Daoy (cell line): ENCODE data around the gene RETREG1. TPM values are rescaled to one million over a fixed set of nuclear protein-coding genes. Genes with fewer than 3 reads are reported as not detected.

Experiments
- DNase-seq: peaks from one replicate; pipeline ENCODE4 v3.0.0-alpha.2; 2015; ENCODE audit warnings: low read depth
- total RNA-seq: library from RNA; depleted of rRNA; stranded (reverse); fragments of >200 nt; shearing (Covaris generic); gene quantifications from 2 replicates; pipeline ENCODE4 v1.2.3, GENCODE V29; 2014

Gene RETREG1
- total RNA-seq, 1 experiment from 2014 or later = 1.9 TPM

DNA sequence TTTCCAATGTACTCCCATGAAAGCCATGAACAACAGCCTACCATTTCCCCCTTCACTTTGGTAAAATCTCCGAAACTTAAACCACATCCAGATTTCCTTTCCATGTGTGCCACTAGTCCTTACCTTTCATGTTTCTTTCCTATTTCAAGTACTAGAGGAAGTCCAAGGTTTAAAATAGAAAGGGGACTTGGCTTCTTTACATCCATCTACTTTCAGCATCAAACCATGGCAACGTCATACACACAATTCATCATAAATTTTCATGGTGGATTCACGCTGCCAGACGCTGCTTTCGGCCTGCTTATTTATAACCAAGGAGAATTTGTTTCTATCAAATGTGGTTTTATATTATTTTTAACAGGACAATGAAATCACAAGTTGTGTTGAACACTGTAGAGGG lies 92.5 kb downstream of the RETREG1 start:
- DNase-seq = no peak

DNA sequence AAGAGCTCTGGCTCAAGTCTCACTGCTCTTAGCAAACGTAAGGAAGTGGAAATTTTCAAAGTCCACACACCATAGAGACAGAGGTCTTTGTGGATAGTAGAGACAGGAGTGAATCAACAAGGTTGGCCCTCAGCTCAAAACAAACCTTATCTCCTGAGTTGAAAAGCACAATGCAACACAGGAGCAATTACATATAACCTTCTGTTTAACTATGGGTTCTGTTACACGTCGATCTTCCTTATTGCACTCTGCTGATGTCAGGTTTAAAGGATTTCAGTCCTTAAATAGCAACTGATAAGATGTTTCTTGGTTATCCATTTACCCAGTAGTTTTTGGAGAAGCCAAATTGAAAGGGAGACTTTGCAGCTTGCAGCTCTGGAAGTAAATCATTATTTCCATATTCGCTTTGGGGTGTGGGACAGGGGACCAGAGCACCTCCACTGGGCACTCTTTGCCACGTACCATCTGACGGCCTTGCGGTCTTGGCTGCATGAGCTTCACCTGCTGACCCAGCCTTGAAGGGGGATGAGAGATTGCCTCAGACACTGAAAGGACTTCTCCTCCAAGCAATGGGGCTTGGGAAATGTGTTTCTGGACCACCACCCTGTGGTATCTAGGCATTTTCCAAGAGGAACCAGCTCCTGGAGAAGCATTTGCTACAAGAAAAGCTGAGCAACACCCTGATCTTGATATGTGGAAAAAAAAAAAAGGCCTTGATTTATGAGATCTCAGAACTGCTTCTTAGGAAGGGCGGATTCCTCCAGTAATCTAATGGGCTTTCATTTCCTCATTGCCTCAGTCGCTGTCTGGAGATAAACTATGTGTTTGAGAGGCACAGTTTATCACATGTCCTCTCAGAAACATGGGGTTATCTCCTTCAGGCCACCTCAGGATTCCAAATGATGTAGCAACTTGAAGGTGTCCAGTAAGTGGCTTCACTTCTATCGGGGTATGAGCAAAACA lies 95.0 kb downstream of the RETREG1 start:
- DNase-seq = no peak

DNA sequence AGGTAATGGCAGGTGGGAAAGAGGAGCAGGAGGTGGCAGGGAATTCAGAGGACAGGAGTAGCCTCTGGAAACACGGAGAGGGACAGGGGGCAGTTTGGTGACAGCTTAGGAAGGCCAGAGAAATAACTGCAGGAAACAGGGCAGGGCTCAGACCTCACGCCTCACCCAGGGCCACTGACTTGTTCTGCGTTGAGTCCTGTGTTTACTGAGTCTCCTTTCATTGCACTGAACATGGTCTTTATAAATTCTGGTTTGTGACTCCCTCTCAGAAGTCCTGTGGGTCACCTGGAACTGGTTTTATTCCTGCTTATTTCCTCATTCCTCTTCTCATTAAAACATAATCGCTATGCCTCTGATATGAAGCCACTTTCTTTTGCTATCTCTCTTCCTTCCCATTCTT lies 96.0 kb downstream of the RETREG1 start:
- no peak for DNase-seq

DNA sequence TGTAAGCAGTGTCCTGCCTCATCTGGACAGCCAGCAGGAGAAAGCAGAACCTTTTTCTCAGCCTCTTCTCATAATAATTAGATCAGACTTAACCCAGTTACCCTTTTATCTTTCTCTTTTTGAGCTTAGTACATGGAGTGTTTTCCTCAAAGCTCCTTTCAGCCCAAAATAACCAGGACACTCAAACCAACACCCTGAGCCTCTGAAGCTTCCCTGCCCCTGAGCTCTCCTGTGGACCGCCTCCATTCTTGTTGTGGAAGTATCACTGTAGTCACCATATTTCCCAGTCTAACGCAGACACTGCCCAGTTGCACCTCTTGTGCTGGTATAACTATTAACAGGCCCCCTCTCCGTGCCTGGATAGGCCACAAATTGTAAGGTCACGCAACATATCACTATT lies 97.4 kb downstream of the RETREG1 start:
- no peak for DNase-seq

DNA sequence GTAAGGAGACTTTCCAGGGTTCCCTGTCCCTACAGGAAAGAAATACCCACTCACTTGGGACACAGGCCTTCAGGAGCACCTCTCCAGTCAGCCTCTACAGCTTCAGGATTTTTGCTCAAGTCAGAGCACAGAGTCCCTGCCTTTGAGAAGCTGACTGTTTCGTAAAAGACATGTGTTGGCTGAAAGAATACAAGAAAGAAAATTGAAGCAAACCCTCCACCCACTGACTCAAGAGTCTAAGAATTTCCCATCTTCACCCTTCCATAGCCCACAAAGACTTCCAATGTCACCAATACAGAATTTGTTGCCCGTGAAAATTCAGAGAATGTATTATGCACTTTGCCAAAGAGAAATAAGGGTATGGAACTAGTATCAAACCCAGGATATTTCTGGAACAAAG lies 98.2 kb downstream of the RETREG1 start:
- DNase-seq = no peak

- no peak for DNase-seq
Measured at GRCh38 chr5:16515532-16515931, 101.3 kb downstream of the RETREG1 start.

- DNase-seq = no peak
Measured at GRCh38 chr5:16510098-16510497, 106.7 kb downstream of the RETREG1 start.

- peak; percentile 61 for DNase-seq
Measured at GRCh38 chr5:16508730-16509531, 107.9 kb downstream of the RETREG1 start.

DNA sequence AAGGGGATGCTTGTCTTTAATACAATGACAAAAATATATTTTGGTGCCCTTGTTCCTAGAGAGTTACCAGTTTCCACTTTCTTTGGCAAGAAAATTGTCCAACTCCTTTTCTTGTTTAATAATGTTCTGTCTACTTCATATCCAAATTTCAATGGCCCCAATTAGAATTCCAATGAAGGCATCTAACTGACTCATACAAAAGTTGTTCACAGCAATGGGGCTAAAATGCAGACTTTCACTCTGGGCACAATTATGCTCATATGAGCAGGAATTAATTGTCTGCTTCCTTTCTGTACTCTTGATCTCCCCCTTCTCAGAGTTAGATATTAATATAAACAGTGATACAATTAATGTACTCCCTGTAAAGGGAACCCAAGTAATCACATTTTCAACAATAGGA lies 109.1 kb downstream of the RETREG1 start:
- no peak for DNase-seq

DNA sequence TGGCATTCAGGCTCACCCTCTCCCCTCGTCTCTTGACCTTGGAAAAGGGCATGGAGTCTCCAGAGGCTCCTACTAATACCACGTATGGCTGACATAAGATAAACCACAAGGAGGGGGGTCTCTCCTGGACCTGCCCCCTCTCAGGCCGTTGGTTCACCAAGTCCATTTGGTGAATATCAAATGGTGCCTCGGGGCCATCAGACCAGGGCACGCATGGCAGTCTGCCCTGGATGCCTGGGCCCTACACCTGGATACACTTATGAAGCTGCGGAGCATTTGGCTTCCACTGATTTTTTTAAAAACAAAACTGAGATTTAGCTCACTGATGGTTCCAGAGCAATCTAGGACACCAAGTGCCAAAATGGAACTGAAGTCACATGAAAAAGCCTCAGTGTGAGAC lies 110.9 kb downstream of the RETREG1 start:
- no peak for DNase-seq

- DNase-seq = no peak
Measured at GRCh38 chr5:16505140-16505891, 111.5 kb downstream of the RETREG1 start.

GRCh38 chr5:16504571-16504970 lies 112.2 kb downstream of the RETREG1 start:
- no peak for DNase-seq

DNA sequence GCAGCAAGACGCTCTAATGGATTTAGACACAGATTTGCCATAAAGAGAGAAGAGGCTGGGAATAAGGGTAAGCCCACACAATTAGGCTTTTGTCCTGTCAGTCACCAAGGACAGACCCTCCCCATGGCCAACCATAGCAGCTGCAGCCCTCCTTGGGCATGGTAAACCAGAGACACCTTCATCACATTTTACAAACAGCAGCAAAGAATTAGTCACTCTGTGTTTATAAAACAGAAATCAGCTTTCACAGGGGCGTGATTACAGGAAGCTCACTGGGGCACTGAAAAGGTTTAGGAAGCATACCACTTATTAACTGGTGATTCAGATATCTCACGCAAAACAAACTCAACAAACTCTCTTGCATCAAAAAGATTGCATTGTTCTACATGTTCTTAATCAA lies 113.9 kb downstream of the RETREG1 start:
- peak; percentile 39 for DNase-seq

- no peak for DNase-seq
Measured at GRCh38 chr5:16500024-16500423, 116.8 kb downstream of the RETREG1 start.

DNA sequence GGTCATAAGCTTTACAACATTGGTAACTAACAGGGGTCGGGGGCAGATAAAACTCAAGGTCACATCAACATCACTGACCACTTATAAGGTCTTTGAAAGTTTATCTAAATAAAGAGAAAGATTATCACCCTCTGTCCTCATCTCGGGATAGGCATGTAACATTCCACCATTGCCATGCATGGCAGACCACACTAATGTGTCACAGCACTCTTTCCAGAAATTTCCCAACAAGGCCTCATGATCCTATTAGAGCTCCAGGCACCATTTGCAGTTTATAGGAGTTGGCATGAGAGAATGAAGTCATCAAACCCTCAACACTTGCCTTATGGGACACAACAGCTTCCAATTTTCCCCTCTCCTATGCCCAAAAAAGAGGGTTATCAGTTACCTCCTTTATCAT lies 119.3 kb downstream of the RETREG1 start:
- DNase-seq = no peak

DNA sequence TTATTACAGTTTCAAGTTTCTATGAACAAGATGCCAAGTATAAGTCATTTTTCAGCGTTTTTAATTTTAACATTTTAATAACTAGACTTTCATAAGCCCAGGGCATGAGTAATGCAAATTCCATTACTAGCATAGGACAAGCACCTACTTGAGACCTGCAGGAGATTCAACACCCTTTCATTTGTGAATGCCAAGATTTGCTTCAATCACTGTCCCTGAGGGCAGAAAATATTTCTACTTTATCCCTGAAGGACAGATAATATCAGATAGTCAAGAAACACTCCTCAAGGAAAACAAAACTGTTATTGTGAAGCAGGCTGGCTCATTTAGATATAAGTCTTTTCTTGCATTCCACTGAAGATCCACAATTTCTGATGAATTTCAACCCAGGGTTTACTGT lies 123.5 kb downstream of the RETREG1 start:
- DNase-seq = no peak

- DNase-seq = peak; percentile 18
Measured at GRCh38 chr5:16492398-16493140, 124.2 kb downstream of the RETREG1 start.

GRCh38 chr5:16490911-16491310 lies 125.9 kb downstream of the RETREG1 start:
- DNase-seq = no peak

DNA sequence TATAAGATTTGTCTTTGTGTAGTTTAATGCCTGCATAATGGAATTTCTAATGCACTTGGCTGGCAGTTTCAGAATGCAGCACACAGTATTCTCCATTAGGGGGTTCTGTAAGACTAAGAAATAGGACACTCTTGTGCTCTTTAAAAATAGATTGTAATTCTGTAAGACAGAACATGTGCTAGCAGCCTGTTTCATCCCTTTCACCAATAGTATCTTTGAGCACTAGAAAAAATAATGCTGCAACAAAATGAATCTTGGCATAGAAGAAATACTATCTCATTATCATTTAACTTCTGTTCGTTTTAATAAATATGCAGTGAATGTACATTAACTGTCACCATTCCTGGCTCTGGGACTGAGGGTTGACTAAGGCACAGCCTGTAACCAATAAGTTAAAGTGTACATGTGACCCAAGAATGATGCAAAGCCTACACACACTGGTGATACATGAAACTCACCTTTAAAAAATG lies 127.4 kb downstream of the RETREG1 start:
- peak; percentile 17 for DNase-seq

- DNase-seq = no peak
Measured at GRCh38 chr5:16487456-16487855, 129.3 kb downstream of the RETREG1 start.

GRCh38 chr5:16486711-16487111 lies 130.1 kb downstream of the RETREG1 start:
- DNase-seq = no peak
